ENCODE measurements around the gene CD44. TPM values are rescaled to one million over a fixed set of nuclear protein-coding genes. Genes with fewer than 3 reads are reported as not detected.

CD44 gene
- total RNA-seq, 1 experiment from 2014 or later: 61.4 TPM

DNA sequence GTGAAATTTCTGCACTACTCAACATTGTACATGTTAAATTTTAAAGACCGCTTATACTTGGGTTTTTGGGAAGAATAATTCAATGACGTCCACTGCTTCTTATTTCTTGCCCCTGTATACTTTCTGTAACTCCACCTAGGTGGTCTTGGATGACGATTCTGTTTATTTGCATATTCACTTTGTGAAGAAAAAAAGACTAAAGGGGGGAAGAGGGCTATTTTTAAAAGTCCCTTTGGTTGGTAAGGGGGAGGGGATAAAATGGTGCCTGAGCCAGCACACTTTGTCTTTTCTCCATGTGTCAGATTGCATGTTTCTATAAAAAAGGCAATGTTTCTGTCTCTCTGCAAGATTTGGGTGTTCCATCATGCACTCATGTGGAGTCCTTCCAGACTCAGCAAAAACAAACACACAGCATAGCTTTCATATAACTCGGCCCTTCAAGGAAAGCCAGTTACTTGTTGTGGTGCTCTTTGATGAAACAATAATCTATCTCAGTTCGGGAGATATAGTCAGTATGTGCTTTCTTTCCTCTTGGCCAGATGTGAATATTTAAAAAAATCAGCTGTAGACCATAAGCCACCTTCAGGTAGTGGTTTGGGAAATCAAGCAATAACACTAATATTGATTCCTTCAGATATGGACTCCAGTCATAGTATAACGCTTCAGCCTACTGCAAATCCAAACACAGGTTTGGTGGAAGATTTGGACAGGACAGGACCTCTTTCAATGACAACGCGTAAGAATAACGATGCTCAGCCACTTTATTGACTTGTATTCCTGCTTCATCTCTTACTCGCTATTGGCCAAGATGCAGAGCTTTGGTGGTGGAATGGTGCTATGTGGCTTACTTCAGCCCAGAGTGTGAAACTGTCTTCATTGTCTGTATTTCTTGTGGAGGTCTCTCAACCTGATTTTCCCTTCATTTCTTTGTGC, 68.8 kb downstream of the CD44 start:
- Mint-ChIP-seq H3K27me3 (ENCODE audit: insufficient read depth, unreplicated experiment) (no peaks in the 10 kb centered on the region), H3K36me3 (ENCODE audit: insufficient read depth, unreplicated experiment) (no peaks in the 10 kb centered on the region)

DNA sequence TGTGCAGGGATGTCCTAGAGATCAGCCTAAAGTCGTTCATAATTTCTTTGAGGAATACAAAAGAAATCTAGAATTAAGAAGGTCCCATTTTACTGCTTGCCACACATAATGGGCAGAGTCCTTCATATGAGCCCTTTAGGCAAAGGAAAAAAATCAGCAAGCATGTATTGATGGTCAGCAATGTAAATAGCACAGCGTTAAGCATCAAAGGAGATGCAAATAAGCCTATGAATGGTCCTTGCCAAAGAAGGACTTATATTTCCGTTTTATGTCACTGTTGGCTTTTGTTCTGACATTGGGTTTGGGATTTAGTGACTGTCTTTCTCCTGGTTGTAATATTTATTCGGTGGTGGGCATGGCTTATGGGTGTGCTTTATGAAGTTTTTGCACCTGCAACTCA, 69.8 kb downstream of the CD44 start:
- DNase-seq: no peak
- peaks cover 3% of the 10 kb centered on the region; the same call in 1 of the 2 replicates for H3K9me3 ChIP-seq
- H3K4me3 ChIP-seq (ENCODE audit: low read depth, low read length): no peak overlapping the region
- Mint-ChIP-seq H3K36me3 (ENCODE audit: insufficient read depth, unreplicated experiment) (no peaks in the 10 kb centered on the region), H3K27ac (ENCODE audit: unreplicated experiment) (no peak overlapping the region), H3K4me1 (ENCODE audit: low read depth, unreplicated experiment) (no peaks in the 10 kb centered on the region), H3K27me3 (ENCODE audit: insufficient read depth, unreplicated experiment) (no peaks in the 10 kb centered on the region), H3K4me3 (ENCODE audit: unreplicated experiment) (no peak overlapping the region), H3K9me3 (ENCODE audit: unreplicated experiment) (no peaks in the 10 kb centered on the region)
- ChIA-PET CTCF (no interaction called here), POLR2A (no interaction called here)
- H3K27me3 ChIP-seq (replicated peaks; ENCODE audit: control insufficient read depth, insufficient read depth, low read length): no peaks in the 10 kb centered on the region
- no TSS peak for BruUV-seq (replicated peaks)
- no peaks in the 10 kb centered on the region for H3K36me3 ChIP-seq (ENCODE audit: control insufficient read depth, insufficient read depth, low read length)
- TF ChIP-seq, protein P1, sequence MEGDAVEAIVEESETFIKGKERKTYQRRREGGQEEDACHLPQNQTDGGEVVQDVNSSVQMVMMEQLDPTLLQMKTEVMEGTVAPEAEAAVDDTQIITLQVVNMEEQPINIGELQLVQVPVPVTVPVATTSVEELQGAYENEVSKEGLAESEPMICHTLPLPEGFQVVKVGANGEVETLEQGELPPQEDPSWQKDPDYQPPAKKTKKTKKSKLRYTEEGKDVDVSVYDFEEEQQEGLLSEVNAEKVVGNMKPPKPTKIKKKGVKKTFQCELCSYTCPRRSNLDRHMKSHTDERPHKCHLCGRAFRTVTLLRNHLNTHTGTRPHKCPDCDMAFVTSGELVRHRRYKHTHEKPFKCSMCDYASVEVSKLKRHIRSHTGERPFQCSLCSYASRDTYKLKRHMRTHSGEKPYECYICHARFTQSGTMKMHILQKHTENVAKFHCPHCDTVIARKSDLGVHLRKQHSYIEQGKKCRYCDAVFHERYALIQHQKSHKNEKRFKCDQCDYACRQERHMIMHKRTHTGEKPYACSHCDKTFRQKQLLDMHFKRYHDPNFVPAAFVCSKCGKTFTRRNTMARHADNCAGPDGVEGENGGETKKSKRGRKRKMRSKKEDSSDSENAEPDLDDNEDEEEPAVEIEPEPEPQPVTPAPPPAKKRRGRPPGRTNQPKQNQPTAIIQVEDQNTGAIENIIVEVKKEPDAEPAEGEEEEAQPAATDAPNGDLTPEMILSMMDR (IDR thresholded peaks at IDR 0.05; ENCODE audit: insufficient read depth in 1 of 2, low read depth in 1 of 2, low read length in 1 of 2, severe bottlenecking in 1 of 2, unreplicated experiment in 1 of 2): no peak
- no peaks in the 10 kb centered on the region for H3K4me1 ChIP-seq
- intact Hi-C loops (cut with micrococcal nuclease; ENCODE audit: unreplicated experiment): no loop called here

More for the DNA sequence above, 68.8 kb downstream of the CD44 start:
- TF ChIP-seq, protein P1 (IDR thresholded peaks at IDR 0.05; ENCODE audit: insufficient read depth in 1 of 2, low read depth in 1 of 2, low read length in 1 of 2, severe bottlenecking in 1 of 2, unreplicated experiment in 1 of 2): no peak
- no peak for DNase-seq
- no TSS peak for BruUV-seq (replicated peaks)
- Mint-ChIP-seq H3K4me1 (ENCODE audit: low read depth, unreplicated experiment) (peaks cover 2% of the 10 kb centered on the region), H3K4me3 (ENCODE audit: unreplicated experiment) (no peak overlapping the region), H3K9me3 (ENCODE audit: unreplicated experiment) (no peaks in the 10 kb centered on the region), H3K27ac (ENCODE audit: unreplicated experiment) (no peak overlapping the region)
- CTCF ChIA-PET: no interaction called here
- no peak overlapping the region for H3K4me3 ChIP-seq (ENCODE audit: low read depth, low read length)
- POLR2A ChIA-PET: no interaction called here
- intact Hi-C loops (cut with micrococcal nuclease; ENCODE audit: unreplicated experiment): no loop called here
- no peaks in the 10 kb centered on the region for H3K27me3 ChIP-seq (replicated peaks; ENCODE audit: control insufficient read depth, insufficient read depth, low read length)
- no peaks in the 10 kb centered on the region for H3K36me3 ChIP-seq (ENCODE audit: control insufficient read depth, insufficient read depth, low read length)
- no peaks in the 10 kb centered on the region for H3K4me1 ChIP-seq
- H3K9me3 ChIP-seq: peaks cover 3% of the 10 kb centered on the region; the same call in 1 of the 2 replicates

DNA sequence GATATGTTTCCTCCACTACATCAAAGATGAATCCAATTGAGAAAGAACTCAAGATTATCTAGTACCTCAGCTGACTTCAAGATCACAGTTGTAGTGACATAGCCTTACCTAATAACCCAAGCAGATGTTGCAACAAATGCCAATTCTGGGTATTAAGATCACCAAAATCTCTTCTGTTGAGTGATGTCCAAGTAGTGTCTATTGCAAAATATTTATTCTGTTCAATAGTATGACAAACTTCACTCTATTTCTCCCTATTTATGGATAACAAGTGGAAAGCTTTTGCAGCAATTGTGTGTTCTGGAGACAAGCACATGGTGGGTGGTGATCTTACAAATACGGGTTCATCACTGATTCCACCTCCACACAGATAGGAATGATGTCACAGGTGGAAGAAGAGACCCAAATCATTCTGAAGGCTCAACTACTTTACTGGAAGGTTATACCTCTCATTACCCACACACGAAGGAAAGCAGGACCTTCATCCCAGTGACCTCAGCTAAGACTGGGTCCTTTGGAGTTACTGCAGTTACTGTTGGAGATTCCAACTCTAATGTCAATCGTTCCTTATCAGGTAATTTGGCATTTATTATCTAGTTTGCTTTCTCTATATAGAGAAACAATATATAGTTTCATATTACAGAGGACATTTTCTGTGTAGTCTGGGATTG, 72.0 kb downstream of the CD44 start:
- Mint-ChIP-seq H3K27me3 (ENCODE audit: insufficient read depth, unreplicated experiment) (no peaks in the 10 kb centered on the region), H3K4me1 (ENCODE audit: low read depth, unreplicated experiment) (no peaks in the 10 kb centered on the region), H3K4me3 (ENCODE audit: unreplicated experiment) (no peak overlapping the region), H3K36me3 (ENCODE audit: insufficient read depth, unreplicated experiment) (no peaks in the 10 kb centered on the region), H3K9me3 (ENCODE audit: unreplicated experiment) (no peaks in the 10 kb centered on the region), H3K27ac (ENCODE audit: unreplicated experiment) (no peak overlapping the region)
- H3K4me1 ChIP-seq: no peaks in the 10 kb centered on the region
- POLR2A ChIA-PET: no interaction called here
- CTCF ChIA-PET: no interaction called here
- H3K36me3 ChIP-seq (ENCODE audit: control insufficient read depth, insufficient read depth, low read length): no peaks in the 10 kb centered on the region
- DNase-seq: no peak
- TF ChIP-seq, protein P1 (IDR thresholded peaks at IDR 0.05; ENCODE audit: insufficient read depth in 1 of 2, low read depth in 1 of 2, low read length in 1 of 2, severe bottlenecking in 1 of 2, unreplicated experiment in 1 of 2): no peak
- intact Hi-C loops (cut with micrococcal nuclease; ENCODE audit: unreplicated experiment): no loop called here
- H3K9me3 ChIP-seq: peaks cover 3% of the 10 kb centered on the region; the same call in 1 of the 2 replicates
- BruUV-seq (replicated peaks): no TSS peak
- no peaks in the 10 kb centered on the region for H3K27me3 ChIP-seq (replicated peaks; ENCODE audit: control insufficient read depth, insufficient read depth, low read length)
- H3K4me3 ChIP-seq (ENCODE audit: low read depth, low read length): no peak overlapping the region

Measured in Caco-2 (cell line).